Colonic mucosa (tissue), 4 donors: Measurements from ENCODE around the gene SYDE2. TPM values are rescaled to one million over a fixed set of nuclear protein-coding genes. Genes with fewer than 3 reads are reported as not detected.
"Not testable (repeated sequence)": the region's sequence is repeated elsewhere in the genome, so short reads cannot be mapped to it uniquely, and the experiment has no call there.

Experiments
- DNase-seq: peaks from one replicate; pipeline ENCODE4 v3.0.0-alpha.2; 2020
- H3K27ac ChIP-seq: fragments of 200-600 bp; one replicate; pipeline ENCODE4 v1.8.0; 2021
- H3K27me3 ChIP-seq: fragments of 200-600 bp; one replicate; pipeline ENCODE4 v1.8.0; 2021
- H3K36me3 ChIP-seq: fragments of 200-600 bp; one replicate; pipeline ENCODE4 v1.8.0; 2021
- H3K4me1 ChIP-seq: fragments of 200-600 bp; one replicate; pipeline ENCODE4 v1.8.0; 2021; ENCODE audit warnings: mild to moderate bottlenecking
- H3K4me3 ChIP-seq: fragments of 200-600 bp; one replicate; pipeline ENCODE4 v1.8.0; 2021
- H3K9ac ChIP-seq, 2 donors: one replicate each; pipeline ENCODE4 v1.7.0; 2013; ENCODE audit warnings: control low read depth in 2 of 2, low read depth in 2 of 2, low read length in 2 of 2
- H3K9me3 ChIP-seq: fragments of 200-600 bp; one replicate; pipeline ENCODE4 v1.8.0; 2021
- CTCF ChIP-seq: fragments of 200-600 bp; IDR thresholded peaks from one replicate; pipeline ENCODE4 v1.8.0; 2022; ENCODE audit warnings: antibody characterized with exemption, mild to moderate bottlenecking
- intact Hi-C: fragments of 100-400 bp; cut with DNase I; formaldehyde crosslinking; loops from one replicate; pipeline ENCODE4 v1.14.1; 2022
- total RNA-seq, 2 donors: library from RNA; stranded (reverse); fragmentation: NEBNext Ultra II Directional in 1 of 2; extraction: Animal tissue kit (Norgen Biotek cat#: 25700) in 1 of 2; gene quantifications; one replicate each; pipeline ENCODE4 v1.2.1, GENCODE V29; 2021
- donor health status: healthy.
- donor health status: DM: no; HTN: no; CAD: no.
- donor health status: DM: no; HTN: no; CAD: no.

The SYDE2 gene
- total RNA-seq, 2 donors from 2014 or later: 6.5 to 14.6 TPM

- intact Hi-C loops: no loop called here
- no peaks in the 10 kb centered on the region for H3K36me3 ChIP-seq
Measured at GRCh38 chr1:85199667-85200462, 951 bp downstream of the SYDE2 start.

DNA sequence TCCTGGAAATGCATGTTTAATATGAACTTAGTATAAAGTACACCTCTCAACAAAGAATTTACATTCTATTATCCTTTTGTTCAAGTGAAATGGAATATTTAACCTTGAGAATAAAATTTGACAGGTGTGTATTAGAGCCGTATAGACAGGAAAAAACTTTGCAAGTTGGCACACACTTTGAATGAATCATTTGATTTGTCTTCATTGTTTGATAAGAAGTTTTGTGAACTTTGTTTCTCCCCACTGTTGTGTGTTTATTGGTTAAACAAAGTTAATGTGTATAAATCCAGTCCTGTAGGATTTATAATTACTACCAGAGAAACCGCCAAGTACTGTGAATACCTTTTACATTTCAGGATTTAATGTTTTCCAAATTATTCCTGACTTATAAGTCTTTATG is 2.0 kb downstream of the SYDE2 start:
- Histone ChIP-seq H3K4me1 (no peaks in the 10 kb centered on the region), H3K27ac (peak overlapping the region; percentile 97), H3K36me3 (no peaks in the 10 kb centered on the region), H3K9ac (no peak overlapping the region), H3K9me3 (no peaks in the 10 kb centered on the region), H3K27me3 (no peaks in the 10 kb centered on the region), H3K4me3 (no peak overlapping the region)
- intact Hi-C loops: no loop called here
- TF ChIP-seq CTCF: no peak
- no peak for DNase-seq

More at GRCh38 chr1:85199667-85200462, 951 bp downstream of the SYDE2 start:
- no peak for DNase-seq
- peak overlapping the region; percentile 84 to 95 for H3K9ac ChIP-seq
- H3K27me3 ChIP-seq: no peaks in the 10 kb centered on the region
- H3K4me1 ChIP-seq: no peaks in the 10 kb centered on the region
- no peak for TF ChIP-seq CTCF
- peak overlapping the region; percentile 81 for H3K4me3 ChIP-seq
- no peaks in the 10 kb centered on the region for H3K9me3 ChIP-seq
- peak overlapping the region; percentile 97 for H3K27ac ChIP-seq

GRCh38 chr1:85196358-85196757 is 4.5 kb downstream of the SYDE2 start:
- no peak overlapping the region for H3K4me3 ChIP-seq
- no peaks in the 10 kb centered on the region for H3K4me1 ChIP-seq
- H3K9me3 ChIP-seq: no peaks in the 10 kb centered on the region
- H3K27ac ChIP-seq: no peak overlapping the region
- H3K27me3 ChIP-seq: no peaks in the 10 kb centered on the region
- H3K9ac ChIP-seq: no peak overlapping the region
- intact Hi-C loops: no loop called here
- no peaks in the 10 kb centered on the region for H3K36me3 ChIP-seq
- no peak for DNase-seq
- TF ChIP-seq CTCF: no peak

- no peaks in the 10 kb centered on the region for H3K9me3 ChIP-seq
- H3K36me3 ChIP-seq: no peaks in the 10 kb centered on the region
- DNase-seq: no peak
- no peaks in the 10 kb centered on the region for H3K27me3 ChIP-seq
- no peak overlapping the region for H3K9ac ChIP-seq
- no peak for TF ChIP-seq CTCF
- intact Hi-C loops: no loop called here
- no peaks in the 10 kb centered on the region for H3K4me1 ChIP-seq
- no peak overlapping the region for H3K27ac ChIP-seq
- no peak overlapping the region for H3K4me3 ChIP-seq
Measured at GRCh38 chr1:85195703-85196102, 5.1 kb downstream of the SYDE2 start.

DNA sequence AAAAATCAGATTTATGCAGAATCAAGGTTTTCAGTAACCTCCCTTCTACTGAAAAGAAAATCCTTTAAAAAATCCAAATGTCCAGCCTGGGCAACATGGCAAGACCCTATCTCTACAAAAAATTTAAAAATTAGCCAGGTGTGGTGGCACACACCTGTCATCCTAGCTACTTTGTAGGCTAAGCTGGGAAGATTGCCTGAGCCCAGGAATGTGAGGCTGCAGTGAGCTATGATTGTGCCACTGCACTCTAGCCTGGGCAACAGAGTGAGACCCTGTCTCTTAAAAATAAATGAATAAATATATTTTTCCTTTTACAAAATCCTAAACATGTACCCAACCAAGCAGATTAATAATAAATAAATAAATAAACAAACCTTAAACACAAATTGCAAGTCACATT is 8.7 kb downstream of the SYDE2 start:
- intact Hi-C loops, H3K9ac ChIP-seq, H3K9me3 ChIP-seq, H3K27me3 ChIP-seq, H3K4me1 ChIP-seq, H3K27ac ChIP-seq, H3K36me3 ChIP-seq, H3K4me3 ChIP-seq, DNase-seq: not testable (repeated sequence)

GRCh38 chr1:85189120-85189519 is 11.7 kb downstream of the SYDE2 start:
- no peak overlapping the region for H3K9ac ChIP-seq
- intact Hi-C loops: no loop called here
- no peak for TF ChIP-seq CTCF
- DNase-seq: no peak
- no peaks in the 10 kb centered on the region for H3K9me3 ChIP-seq
- no peaks in the 10 kb centered on the region for H3K36me3 ChIP-seq
- H3K4me1 ChIP-seq: no peaks in the 10 kb centered on the region
- H3K27ac ChIP-seq: no peak overlapping the region
- no peak overlapping the region for H3K4me3 ChIP-seq
- H3K27me3 ChIP-seq: no peaks in the 10 kb centered on the region
